Activated CD8-positive, alpha-beta memory T cell treated with anti-CD3 and anti-CD28 coated beads for 24 hours (primary cell): ENCODE results near the gene JMJD8.
"Not testable (repeated sequence)": the region's sequence is repeated elsewhere in the genome, so short reads cannot be mapped to it uniquely, and the experiment has no call there.

ENCODE experiments used
- DNase-seq: peaks from one replicate; pipeline ENCODE4 v3.0.0-alpha.2; 2020

Gene JMJD8

DNA sequence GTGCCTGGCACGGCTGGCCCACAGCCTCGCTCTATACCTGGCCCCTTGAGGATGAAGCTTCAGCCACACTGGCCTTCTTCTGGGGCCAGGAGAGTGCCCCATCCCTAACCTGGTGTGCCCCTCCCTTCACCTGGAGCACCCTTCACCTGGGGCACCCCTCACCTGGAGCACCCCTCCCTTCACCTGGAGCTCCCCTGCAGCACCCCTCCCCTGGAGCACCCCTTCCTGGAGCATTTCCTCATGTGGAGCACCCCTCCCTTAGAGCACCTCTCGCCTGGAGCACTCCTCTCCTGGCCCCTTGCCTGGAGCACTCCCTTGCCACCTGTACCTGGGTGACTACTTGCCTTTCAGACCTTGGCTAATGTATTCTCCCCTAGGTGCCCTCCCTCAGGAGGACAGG, 23.9 kb upstream of the JMJD8 start:
- no peak for DNase-seq

DNA sequence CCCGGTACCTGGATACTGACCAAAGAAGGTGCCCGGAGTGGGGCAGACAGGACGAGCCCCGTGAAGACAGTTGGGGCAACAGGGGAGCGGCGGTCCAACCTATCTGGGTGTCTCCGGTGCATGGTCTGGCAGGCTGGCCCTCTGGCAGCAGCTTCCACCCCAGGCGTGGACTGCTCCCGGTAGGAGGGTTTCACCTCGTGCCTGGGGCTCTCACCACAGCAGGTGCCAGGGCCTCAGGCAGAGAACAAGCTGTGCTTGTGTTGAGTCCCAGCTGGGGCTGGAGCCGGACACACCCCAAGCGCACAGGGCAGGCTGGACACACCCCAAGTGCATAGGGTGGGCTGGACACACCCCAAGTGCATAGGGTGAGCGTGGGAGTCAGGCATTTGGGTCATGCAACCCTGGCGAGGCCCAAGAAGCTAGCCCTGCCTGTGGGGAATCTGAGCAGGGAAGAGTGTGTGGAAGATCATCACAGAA, 23.0 kb upstream of the JMJD8 start:
- no peak for DNase-seq

DNA sequence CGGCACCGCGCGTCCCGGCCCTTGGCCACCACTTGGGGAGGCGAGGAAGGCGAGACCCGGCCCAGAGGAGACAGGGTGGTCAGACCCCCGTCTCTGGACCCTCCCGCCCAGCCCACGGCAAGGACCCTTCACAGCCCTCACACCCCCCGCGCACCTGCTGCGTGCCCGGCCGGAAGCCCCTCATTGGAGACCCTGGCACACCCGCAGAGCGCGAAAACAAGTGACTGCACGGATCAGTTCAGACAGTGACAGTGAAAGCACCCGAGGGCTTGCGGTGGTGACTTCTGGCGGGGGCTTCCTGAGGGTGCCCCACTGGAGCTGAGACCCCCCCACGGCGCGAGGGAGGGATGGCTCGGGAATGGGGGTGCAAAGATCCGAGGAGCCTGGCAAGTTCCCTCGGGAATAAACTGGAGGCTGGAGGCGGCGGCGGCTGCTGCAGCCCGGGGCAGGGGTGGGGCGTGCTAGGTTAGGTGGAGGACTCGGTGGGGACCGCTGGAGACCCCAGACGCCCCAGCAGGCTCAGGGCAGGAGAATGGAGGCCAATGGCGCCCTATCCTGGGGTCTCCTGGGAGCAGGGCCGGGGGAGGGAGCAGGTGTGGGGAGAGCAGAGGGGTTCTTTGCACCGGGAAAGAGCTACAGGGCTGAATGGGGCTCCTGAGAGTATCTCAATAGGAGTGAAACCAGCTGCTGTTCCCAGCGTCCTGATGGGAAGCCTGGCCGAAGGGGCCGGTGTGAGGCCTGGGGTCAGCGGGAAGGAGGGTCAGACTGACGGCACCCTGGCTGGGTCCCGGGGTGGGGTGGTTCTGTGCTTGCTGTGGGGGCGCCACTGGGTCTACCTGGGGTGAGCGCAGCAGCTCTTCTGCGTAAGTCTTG, 22.3 kb upstream of the JMJD8 start:
- DNase-seq, result no peak

DNA sequence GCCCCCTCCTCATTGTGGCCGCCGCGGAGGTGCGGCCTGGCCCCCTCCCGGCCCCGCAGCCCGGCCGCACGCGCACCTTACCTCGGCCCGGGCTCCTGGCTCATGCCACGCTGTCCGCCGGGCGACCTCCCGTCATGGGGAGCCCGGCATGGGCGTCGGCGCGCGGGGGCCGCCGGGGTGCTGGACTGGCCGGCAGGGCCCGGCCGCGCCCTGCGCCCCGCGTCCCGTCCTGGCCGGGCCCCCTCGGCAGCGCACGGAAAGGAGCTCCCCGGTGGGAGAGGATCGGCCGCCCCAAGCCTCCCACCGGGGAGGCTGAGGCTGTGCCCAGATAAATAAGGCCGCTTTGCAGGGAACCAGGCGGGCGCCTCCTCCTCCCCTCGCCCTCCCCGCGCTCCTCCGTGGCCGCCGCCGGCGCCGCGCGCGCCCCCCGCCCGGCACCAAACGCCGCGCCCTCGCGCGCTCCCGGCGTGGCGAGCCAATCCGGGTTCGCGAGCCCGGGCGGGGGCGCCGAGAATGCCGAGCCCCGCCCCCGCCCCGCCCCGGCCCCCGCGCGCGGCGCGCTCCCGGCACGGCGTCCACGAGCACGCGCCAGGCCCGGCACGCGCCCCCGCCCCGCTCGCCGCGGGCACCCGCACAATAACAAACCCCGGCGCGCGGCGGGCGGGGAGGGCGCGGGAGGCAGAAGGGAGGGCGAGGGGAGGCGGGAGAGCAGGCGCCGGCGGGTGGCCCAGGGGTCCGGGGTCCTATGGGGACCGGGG, 21.5 kb upstream of the JMJD8 start, which contains the start of gene FBXL16:
FBXL16 (minus strand) TSS at position 371 of the 758 bp plus-strand sequence. CDS start 8,396 bp downstream, outside the sequence.
- no peak for DNase-seq

DNA sequence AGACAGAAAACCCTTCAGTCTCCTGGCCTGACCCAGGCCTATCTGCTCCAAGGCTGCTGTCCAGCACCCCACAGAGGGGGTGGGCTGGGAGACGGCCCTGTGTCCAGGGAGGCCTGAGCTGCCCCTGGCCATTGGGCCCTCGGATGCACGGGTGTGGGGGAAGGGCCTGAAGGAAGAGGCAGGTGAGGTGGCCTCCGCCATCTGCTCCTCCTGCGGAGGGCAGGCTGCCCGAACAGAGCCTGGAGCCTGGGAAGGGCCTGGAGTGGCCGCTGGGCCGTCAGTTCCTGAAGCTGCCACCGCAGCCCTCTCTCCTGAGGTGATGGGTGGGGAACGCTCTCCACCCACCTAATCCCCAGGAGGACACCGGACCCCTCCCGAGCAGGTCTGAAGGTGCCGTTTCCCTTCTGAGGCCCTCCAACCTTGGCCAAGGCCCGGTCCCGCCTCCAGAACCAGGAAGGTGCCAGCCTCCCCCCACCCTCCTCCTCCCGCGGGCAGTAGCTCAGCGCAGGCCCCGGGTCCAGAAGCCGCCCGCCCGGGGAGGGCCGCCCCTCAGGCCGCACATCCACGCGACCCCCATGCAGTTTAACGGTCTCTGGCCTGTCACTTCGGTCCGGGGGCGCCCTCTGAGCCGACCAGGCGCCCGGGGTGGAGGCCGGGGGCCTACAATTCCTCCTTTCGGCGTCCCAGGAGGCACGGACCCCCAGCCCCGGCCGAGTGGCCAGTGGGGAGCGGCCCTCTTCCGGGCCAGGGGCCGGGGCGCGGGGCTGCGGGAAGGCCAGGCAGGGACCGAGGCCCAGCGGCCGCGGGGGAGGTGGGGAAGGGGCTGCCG, 20.6 kb upstream of the JMJD8 start:
- DNase-seq, result no peak

DNA sequence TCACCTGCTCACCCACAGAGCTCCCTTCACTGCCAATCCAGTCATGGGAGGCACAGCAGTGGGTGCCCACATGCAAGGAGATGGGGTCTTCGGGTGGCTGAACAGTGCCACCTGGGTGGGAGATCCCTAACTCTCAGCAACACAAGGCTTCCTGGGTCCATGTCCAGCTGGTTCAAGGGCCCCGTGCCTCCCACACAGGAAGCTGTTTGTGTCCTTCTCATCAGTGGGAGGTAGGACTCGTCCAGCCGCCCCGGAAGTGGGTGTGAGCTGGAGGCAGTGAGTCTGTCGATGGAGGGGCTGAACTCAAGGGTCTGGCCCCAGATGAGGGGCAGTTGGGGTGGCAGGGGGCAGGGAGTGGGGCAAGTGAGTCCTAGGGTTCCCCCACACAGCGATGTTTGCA, 19.9 kb upstream of the JMJD8 start:
- DNase-seq, result no peak

DNA sequence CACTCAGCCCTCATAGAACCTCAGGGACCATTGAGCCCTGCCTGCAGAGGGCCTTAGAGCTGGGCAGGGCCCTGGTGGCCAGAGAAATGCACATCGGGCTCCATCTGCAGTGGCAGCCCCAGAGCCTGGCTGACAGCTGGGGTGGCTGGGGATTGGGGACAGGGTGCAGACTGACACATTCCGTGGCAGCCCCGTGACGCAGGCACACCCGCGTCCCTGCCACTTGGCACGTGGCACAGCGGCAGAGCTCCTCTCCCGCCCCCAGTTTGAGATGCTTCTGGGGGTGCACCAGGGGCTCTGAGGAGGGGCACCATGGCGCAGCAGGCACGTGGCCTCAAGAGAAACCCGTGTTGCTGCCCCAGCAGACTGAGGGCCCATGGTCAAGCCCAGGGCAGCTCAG, 19.3 kb upstream of the JMJD8 start:
- DNase-seq, result no peak

DNA sequence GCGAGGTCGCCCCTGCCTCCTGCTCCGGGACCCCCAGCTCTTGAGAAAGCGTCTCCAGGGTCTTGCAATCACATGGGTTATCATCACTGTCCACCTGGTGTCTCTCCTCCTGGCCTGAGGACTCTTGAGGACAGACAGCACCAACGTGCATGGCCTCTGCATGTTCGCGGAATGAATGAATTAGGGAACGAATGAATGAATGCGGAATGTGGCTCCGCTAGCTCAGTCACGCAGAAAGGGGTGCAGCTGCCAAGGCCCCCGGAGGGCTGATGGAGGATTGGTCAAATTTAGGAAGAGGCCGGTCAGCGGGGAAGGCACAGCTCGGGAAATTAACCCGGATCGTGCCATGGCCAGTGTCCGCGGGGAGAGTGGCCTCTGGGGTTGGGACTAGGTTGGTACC, 18.2 kb upstream of the JMJD8 start:
- no peak for DNase-seq

DNA sequence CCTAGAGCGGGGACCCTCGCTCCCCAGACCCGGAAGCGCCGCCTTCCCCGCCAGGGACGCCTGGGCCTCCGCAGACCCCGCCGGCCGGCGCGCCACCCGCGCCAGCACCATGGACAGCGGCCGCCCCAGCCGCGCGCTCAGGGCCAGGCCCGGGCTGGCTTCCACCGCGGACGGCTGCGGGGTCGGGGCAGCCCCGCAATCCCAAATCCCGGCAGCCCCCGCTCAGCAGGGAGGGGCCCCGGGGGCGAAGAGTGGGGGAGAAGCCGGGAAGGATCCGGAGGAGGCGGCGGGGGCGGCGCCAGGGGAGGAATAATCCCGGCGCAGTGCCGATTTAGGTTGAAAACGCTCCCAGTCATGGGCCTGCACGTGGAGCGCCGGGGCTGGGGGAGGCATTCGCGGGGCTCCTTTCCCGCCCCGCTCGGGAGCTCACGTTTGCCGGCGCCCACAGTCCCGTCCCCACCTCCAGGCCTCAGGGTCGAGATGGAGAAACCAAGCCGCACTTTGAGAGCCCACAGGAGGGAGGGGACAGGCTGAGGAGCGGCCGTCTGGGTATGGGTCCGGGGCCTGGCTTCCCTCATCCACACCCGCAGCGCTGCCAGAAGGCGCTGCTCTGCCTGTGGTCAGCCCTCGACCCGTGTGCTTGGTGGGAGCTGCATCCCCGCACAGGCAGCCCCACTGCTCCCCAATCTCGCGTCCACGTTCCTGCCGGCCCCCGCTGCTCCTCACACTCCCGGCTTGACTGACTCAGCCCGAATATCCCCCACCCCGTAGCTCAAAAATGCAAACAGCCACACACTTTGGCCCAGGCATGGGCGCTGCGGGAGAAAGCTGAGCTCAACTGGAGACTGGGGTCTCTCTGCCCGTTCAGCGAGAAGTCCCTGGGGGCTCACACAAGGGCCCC, 16.8 kb upstream of the JMJD8 start:
- peak; percentile 85 for DNase-seq

DNA sequence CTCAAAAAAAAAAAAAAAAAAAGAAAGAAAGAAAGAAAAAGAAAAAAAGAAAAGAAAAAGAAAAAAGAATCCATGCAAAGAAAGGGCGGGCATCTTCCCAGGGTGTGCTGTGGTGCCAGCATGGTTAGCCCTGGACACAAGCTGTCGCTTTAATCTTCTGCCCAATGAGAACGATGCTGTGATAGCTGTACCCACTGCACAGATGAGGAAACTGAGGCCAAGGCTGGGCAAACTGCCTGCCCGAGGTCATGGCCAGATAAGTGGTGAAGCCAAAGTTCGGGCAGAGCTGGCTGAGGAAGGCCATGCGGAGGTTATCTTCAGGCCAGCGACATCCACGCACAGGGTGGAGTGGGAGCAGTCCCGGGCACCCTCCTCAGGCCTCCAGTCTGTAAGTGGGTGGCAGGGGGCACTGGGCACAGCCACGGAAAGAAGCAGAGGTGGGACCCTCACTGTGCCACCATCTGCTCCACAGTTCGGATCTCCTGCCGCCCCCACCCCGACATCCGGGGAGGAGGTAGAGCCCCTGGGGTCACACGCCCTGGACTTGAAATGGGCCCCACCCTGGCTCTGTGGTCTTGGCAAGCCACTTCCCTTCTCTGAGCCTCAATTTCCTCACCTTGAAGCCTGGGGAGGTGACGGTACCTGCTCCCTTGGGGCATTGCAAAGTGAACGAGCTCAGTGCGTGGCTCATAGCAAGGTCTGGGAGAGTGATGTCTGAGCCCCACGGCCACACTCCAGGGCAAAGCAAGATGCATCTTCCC, 15.0 kb upstream of the JMJD8 start:
- no peak for DNase-seq

DNA sequence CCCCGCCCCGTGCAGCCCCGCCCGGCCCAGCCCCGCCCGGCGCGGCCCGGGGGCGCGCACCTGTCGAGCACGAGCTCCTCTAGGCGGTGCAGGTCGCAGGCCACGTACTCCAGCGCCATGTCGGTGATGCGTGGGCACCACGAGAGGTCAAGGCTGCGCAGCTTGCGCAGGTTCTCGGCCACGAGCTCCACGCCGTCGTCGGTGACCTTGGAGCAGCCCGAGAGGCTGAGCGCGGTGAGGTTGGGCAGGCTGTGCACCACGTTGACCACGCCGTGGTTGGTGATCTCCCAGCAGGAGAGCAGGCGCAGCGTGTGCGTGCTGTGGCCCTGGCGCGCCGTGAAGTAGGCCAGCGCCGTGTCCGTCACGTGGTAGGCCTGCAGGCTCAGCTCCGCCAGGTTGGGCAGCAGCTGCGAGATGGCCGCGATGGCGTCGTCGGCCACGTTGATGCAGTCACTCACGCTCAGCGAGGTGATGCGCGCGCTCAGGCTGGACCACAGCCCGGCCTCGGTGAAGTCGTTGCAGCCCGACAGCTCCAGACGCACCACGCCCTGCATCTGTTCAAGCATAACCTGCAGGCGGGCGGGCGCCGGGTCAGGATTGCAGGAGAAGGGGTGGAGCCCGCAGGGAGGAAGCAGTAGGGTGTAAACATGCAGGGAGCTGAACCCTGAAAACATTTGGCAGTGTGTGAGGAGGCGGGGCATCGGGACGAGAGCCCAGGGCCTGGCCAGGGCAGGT, 11.4 kb upstream of the JMJD8 start:
- peak; percentile 88 for DNase-seq

DNA sequence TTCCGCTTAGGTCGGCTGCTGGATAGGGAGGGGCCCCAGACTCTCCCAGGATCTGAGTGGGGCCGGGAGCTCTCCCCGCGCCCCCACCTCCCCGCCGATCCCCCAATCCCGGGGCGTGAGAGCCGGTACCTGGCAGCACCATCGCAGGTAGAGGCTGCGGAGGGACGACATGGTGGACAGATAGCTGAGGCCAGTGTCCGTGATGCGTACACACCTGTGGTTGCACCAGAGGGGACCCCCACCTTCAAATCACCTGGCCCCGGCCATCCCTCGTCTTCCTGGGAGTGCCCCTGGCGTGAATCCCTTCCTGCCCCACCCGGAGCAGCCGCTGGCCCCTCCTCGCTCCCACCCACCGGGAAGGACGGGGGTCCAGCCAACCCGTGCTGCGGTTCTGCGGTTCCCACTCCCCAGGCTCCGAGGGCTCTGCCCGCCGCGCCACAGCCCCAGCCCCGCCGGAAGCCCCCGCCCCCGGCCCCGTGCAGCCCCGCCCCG, 10.8 kb upstream of the JMJD8 start:
- no peak for DNase-seq

DNA sequence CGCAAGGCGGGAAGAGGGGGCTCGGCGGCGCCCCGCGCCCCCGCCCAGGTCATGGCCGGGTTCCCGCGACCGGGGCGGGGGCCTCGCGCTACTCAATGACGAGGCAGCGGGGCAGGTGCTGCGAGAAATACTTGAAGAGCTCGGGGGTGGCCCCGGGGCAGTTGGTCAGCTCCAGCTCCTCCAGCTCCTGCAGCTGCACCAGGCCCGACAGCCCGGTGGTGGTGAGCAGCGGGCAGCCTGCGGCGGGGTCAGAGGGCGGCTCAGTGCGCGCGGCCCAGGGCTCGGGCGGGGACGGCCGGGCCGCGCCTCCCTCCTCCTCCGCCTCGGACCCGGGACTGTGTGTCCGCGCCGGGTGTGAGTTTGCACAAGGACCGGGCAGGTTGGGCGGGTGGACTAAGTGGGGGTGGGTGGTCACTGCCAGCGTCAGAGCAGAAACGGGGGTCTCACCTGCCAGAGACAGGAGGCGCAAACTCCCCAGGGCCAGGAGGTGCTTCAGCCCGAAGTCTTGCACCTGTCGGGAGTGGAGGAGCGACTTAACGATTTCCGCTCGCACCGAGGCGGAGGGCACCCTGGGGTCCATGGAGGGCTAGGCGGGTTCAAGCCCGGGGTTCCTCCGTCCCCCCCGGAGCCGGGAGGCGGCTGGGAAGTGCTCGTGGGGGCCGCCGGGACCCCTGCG, 10.2 kb upstream of the JMJD8 start:
- no peak for DNase-seq

DNA sequence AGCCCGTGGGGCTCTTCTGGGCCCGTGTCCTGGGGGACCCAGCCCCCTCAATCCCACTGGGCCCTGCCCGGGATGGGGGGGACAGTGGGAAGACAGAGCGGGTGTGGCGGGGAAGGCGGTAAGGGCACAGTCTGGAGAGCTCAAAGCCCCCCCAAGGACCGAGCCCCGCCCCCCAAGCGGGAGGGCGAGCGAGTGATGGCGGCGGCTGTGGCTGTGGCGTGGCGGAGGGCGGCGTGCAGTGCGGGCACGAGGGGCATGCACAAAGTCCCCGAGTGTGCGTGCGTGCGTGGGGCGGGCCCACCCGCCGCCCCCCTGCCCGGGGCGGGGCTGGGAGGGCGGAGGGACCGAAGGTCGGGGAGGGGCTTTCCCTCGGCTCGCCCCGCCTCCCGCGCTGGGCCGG, 9.6 kb upstream of the JMJD8 start:
- DNase-seq, result no peak

DNA sequence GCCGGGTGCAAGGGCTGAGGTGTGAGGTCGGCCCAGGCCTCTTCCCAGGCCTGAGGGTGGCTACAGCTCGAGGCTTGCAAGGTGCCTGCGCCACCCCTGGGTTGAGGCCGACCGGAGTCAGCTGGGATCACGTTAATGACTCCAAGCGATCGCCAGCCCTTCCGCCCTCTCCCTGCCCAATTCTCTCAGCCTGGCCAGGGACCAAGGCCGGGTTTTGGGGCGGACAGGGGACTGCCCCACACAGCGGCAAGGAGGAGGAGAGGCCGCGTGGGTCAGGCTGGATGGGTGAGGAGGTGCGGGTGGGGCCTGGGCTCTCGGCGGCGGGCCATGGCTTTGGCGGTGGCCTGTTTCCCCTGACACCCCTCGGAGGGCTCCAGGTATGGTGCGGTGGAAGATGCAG, 9.2 kb upstream of the JMJD8 start:
- no peak for DNase-seq

DNA sequence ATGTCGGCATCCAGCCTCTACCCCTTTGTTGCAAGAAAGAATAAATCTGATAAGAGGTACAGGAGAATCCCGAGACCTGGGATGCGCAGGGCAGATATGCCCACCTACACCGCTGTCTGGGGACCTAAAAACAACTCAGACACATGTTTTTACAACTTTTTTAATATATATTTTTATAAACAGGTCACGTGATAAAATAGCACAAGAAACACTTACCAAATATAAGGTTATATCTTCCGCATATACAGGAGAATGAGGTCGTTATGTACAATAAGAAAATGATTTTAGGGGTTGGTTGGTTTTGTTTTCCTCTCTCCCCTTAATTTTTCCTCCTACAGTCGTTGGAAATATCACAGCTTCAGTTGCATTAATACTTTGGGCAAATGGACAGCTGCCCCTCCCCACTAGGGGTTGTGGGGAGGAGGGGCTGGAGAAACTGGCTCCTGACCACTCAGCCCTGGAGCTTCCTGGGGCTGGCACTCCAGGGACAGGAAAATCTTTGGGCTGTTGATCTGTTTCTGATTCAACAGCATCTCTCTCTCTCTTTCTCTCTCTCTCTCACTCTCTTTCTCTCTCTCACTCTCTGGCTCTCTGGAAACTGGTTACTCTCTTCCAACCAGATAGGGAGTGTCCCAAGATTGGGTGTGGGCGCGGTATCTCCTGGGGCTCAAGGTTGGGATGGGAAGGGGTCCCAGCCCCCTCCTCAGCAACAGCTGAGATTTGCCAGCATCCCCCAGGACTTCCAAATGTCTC, 8.4 kb upstream of the JMJD8 start:
- no peak for DNase-seq

DNA sequence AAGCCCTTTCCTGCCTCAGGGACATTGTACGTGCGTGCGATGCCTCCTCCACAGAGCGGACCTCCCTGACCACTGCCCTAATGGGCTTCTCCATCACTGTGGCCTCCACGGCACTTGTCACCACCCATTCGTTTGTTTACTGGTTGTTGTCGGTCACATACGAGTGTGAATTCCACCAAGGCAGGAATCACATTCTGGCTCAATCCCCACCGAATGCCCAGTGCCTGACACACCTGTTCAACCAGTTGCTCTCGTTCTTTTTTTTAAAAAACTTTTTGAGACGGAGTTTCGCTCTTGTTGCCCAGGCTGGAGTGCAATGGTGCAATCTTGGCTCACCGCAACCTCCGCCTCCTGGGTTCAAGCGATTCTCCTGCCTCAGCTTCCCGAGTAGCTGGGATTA, 7.1 kb upstream of the JMJD8 start:
- DNase-seq, result not testable (repeated sequence)

DNA sequence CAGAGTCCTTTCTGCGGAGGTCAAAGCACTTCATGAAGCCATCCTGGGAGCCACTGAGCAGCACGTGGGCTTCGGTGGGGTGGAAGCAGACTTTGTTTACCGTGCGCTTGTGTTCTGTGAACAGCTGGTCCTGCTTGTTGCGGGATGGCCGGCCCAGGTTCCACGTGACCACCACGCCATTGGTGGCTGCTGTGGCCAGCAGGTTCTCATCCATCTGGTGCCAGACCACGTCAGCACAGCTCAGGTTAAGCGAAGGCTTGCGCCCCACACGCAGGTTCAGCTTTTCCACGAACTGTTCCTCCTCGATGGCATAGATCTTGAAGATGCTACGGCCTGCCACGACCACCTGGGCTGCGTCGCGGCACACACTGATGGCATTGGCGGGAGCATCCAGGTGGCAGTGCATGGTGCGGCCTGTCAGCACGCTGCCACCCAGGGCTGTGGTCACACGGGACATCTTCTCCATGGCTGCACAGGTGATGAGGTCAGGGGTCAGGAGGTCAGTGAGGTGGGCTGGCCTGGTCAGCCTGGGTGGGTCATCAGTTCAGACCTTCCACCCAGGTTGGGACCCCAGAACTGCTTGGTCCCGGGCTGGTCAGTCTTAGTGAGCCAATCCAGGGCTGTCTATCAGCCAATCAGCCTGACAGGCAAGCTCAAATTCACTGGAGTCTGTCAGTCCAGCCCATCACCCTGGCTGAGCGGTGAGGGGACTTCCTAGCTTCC, 5.2 kb upstream of the JMJD8 start:
- DNase-seq, result no peak
